Fibroblast of skin of abdomen (primary cell): ENCODE measurements around the gene YTHDF2.
"Not testable (repeated sequence)": the region's sequence is repeated elsewhere in the genome, so short reads cannot be mapped to it uniquely, and the experiment has no call there.

Experiments used
- DNase-seq: peaks from one replicate; pipeline ENCODE4 v3.0.0-alpha.2; 2013

Gene YTHDF2

GRCh38 chr1:28759257-28759656, 22.5 kb downstream of the YTHDF2 start:
- DNase-seq, result no peak

- DNase-seq, result no peak
Measured at GRCh38 chr1:28761189-28761588, 24.4 kb downstream of the YTHDF2 start.

GRCh38 chr1:28766532-28767183, 29.9 kb downstream of the YTHDF2 start:
- no peak for DNase-seq

GRCh38 chr1:28770601-28771165, 33.9 kb downstream of the YTHDF2 start:
- DNase-seq, result no peak

GRCh38 chr1:28771921-28772320, 35.2 kb downstream of the YTHDF2 start:
- not testable (repeated sequence) for DNase-seq

- no peak for DNase-seq
Measured at GRCh38 chr1:28773105-28773504, 36.4 kb downstream of the YTHDF2 start.

GRCh38 chr1:28775121-28775942, 38.6 kb downstream of the YTHDF2 start:
- peak; percentile 38 for DNase-seq

GRCh38 chr1:28776341-28776740, 39.6 kb downstream of the YTHDF2 start:
- DNase-seq, result no peak

GRCh38 chr1:28778021-28778420, 41.3 kb downstream of the YTHDF2 start:
- no peak for DNase-seq

- no peak for DNase-seq
Measured at GRCh38 chr1:28779751-28780408, 43.1 kb downstream of the YTHDF2 start.

GRCh38 chr1:28781305-28781704, 44.6 kb downstream of the YTHDF2 start:
- no peak for DNase-seq

GRCh38 chr1:28782011-28782410, 45.3 kb downstream of the YTHDF2 start:
- DNase-seq, result no peak

- DNase-seq, result no peak
Measured at GRCh38 chr1:28783363-28783762, 46.6 kb downstream of the YTHDF2 start.

GRCh38 chr1:28789412-28789811, 52.7 kb downstream of the YTHDF2 start:
- no peak for DNase-seq

- DNase-seq, result no peak
Measured at GRCh38 chr1:28789816-28790215, 53.1 kb downstream of the YTHDF2 start.

GRCh38 chr1:28790377-28791035, 53.8 kb downstream of the YTHDF2 start:
- DNase-seq, result no peak

- DNase-seq, result not testable (repeated sequence)
Measured at GRCh38 chr1:28791929-28792328, 55.2 kb downstream of the YTHDF2 start.

- no peak for DNase-seq
Measured at GRCh38 chr1:28792644-28793121, 55.9 kb downstream of the YTHDF2 start.

GRCh38 chr1:28794582-28794981, 57.8 kb downstream of the YTHDF2 start:
- DNase-seq, result not testable (repeated sequence)

GRCh38 chr1:28796352-28797211, 59.8 kb downstream of the YTHDF2 start:
- DNase-seq, result peak; percentile 6

- DNase-seq, result no peak
Measured at GRCh38 chr1:28800324-28800723, 63.6 kb downstream of the YTHDF2 start.
